Inflammatory macrophage (primary cell): ENCODE results near the gene CELSR2.
A peak's percentile ranks its signal among the peaks of the same experiment; 100 is the strongest.

Experiments used
- DNase-seq, 2 donors: peaks; one replicate each; pipeline ENCODE4 v3.0.0-alpha.2; 2020 to 2022

Gene CELSR2

GRCh38 chr1:109231066-109231465, 18.3 kb upstream of the CELSR2 start:
- DNase-seq: no peak

- no peak for DNase-seq
These were observed 14.2 kb upstream of the CELSR2 start for GRCh38 chr1:109235137-109235536.

GRCh38 chr1:109237512-109237911, 11.8 kb upstream of the CELSR2 start:
- no peak for DNase-seq

- DNase-seq: no peak
These were observed 11.0 kb upstream of the CELSR2 start for GRCh38 chr1:109238382-109238781.

- DNase-seq: no peak
These were observed 10.3 kb upstream of the CELSR2 start for GRCh38 chr1:109239047-109239408.

GRCh38 chr1:109239409-109240068, 9.8 kb upstream of the CELSR2 start:
- peak; percentile 18 to 28 for DNase-seq

- DNase-seq: peak; percentile 13 to 27
These were observed 8.9 kb upstream of the CELSR2 start for GRCh38 chr1:109240158-109241152.

- DNase-seq: no peak
These were observed 8.0 kb upstream of the CELSR2 start for GRCh38 chr1:109241344-109241743.

GRCh38 chr1:109241841-109242345, 7.4 kb upstream of the CELSR2 start:
- no peak for DNase-seq

GRCh38 chr1:109242387-109242786, 7.0 kb upstream of the CELSR2 start:
- no peak for DNase-seq

GRCh38 chr1:109243221-109243620, 6.1 kb upstream of the CELSR2 start:
- DNase-seq: no peak

GRCh38 chr1:109243860-109244552, 5.3 kb upstream of the CELSR2 start:
- DNase-seq: no peak

GRCh38 chr1:109246141-109246551, 3.2 kb upstream of the CELSR2 start:
- no peak for DNase-seq

- peak in 1 of 2 donors; percentile 33 for DNase-seq
These were observed 1.7 kb upstream of the CELSR2 start for GRCh38 chr1:109247401-109248365.

GRCh38 chr1:109248444-109248796, 919 bp upstream of the CELSR2 start:
- DNase-seq: no peak

GRCh38 chr1:109249654-109250401, 489 bp downstream of the CELSR2 start:
- DNase-seq: no peak

- no peak for DNase-seq
These were observed 1.3 kb downstream of the CELSR2 start for GRCh38 chr1:109250454-109251276.

GRCh38 chr1:109251277-109252166, 2.2 kb downstream of the CELSR2 start:
- no peak for DNase-seq
